Activated T-cell treated with anti-CD3 and anti-CD28 coated beads for 4 hours (primary cell): ENCODE results near the gene PIWIL1.

Experiments used
- DNase-seq: peaks from one replicate; pipeline ENCODE4 v3.0.0-alpha.2; 2020

Gene PIWIL1

DNA sequence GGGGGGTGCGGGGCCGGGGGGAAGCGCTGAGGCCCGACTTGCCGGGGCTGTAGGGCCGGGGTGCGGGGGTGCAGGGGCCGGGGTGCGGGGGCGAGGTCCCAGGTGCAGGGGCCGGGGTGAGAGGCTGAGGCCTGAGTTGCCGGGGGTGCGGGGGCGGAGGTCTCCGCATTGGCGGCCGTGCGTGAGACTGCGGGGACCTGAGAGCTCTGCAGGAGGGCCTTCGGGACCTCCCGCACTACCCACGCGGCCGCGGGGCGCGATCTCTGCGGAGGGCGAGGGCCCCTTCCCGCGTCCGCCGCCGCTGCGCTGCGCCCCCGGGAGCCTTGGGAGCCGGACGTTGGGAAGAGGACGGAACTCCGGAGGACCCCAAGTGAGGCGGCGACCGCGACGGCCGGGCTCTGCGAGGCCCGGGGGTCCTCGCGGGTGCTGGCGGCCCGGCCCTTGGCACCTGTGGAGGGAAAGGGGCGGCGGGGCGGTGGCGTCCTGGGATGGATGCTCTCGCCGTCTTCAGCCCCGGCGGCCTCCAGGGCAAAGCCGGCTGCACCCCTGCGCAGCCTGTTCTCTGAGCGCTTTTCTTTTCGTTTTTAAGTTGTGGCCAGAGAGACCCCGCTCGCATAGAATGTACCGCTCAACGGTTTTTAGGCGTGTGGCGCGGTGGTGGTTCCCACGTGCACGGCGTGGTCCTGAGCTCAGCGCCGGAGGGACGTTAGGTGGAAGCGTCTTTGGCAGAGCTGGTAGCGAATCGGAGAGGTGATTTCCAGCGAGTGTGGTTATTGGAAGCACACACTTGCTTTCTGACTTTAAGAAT, 1.3 kb downstream of the PIWIL1 start:
- DNase-seq: no peak

- DNase-seq: no peak
Measured at GRCh38 chr12:130339951-130340350, 2.3 kb downstream of the PIWIL1 start.

DNA sequence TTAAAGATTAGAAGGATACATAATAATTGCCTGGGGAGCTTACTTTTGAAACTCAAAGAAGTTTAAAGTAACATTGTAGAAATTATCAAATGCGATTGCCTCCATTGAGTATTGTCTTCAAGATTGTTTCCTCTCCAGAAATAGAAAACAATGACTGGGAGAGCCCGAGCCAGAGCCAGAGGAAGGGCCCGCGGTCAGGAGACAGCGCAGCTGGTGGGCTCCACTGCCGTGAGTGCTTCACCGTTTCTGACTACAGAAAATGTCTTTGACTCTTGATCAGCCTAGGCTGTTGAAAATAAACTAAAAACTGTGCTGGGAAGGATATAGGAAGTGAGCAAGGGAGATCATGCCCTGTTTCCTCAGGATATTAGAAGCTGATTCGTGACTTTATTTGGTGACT, 4.8 kb downstream of the PIWIL1 start:
- DNase-seq: no peak

- no peak for DNase-seq
Measured at GRCh38 chr12:130342842-130343241, 5.2 kb downstream of the PIWIL1 start.

DNA sequence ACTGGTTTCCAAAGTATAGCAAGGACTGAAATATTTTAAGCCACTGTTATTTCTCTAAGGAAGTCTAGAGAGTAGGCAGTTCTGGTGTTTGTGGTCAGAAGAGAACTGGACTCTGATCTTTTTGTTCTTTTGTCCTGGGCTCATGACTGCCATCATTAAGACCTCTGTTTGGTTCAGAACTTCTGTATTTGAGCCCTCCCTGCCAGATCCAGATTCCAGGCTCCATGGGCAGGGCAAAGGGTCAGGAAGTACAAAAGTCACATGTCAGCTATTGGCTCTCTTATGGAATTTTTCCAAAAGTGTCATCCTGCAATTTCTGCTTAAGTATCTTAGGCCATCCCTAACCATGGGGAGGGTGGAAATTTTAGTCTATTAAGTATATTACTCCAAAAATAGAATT, 6.8 kb downstream of the PIWIL1 start:
- no peak for DNase-seq

GRCh38 chr12:130345292-130345691, 7.6 kb downstream of the PIWIL1 start:
- no peak for DNase-seq

GRCh38 chr12:130347588-130347987, 9.9 kb downstream of the PIWIL1 start:
- no peak for DNase-seq

DNA sequence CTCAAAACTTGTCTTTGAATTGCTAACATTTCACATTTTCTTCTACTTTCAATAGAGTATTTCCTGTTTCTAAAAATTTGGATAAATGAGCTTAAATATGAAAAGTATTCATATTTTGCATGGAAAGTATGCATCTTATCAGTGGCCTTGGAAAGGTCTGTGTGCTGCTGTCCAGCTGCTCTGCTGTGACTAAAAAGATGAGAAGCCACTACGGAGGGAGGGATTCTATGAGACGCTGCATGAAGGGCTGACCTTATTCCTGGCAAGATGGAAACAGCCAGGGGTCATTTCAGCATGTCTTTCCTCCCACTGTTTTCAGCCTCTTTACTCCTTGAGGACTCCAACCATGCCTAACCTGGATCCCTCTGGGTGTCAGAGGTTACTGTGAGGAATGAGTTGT, 13.0 kb downstream of the PIWIL1 start:
- no peak for DNase-seq

GRCh38 chr12:130351326-130351725, 13.6 kb downstream of the PIWIL1 start:
- no peak for DNase-seq

DNA sequence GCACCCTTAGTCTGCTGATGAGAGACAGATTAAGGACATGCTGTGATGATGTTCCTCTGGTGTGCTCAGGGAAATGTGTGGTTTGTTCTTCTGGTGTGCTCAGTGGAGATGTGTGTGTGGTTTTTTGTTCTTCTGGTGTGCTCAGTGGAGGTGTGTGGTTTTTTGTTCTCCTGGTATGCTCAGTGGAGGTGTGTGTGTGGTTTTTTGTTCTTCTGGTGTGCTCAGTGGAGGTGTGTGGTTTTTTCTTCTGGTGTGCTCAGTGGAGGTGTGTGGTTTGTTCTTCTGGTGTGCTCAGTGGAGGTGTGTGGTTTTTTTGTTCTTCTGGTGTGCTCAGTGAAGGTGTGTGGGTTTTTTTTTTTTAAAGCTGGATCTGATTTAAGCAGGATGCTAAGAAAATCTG, 15.4 kb downstream of the PIWIL1 start:
- no peak for DNase-seq

DNA sequence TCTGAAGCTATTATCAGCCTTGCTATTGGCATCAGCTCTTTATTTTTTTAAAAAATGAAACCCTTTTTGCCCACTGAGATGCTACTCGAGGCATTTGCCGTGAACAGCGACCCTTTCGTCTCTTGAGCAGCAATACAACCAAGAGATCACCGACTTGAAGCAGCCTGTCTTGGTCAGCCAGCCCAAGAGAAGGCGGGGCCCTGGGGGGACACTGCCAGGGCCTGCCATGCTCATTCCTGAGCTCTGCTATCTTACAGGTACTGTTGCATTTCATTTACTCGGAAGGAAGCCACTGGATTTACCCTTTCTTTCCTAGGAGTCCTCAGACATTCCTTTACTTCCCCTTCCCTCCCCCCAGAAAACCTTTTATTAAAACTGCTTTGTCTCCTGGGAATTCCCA, 16.7 kb downstream of the PIWIL1 start:
- no peak for DNase-seq

DNA sequence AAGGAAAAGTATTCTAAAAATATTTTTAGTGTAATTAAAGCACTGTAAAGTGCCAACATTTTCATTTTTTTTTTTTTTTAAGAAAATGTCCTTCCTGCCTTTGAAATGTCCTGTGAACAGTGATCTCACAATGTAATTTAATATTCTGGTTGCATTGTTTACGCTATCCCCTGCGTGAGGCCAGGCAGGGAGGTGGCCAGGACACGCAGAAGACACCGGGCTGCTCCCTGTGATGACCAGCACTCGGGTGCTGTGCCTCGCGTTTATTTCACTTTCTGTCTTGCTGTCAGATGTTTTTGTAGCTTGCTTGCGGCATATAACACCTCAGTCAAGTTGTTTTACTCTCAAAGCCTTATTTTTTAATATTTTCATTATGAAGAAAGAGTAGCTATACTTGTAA, 18.5 kb downstream of the PIWIL1 start:
- DNase-seq: no peak

GRCh38 chr12:130357241-130357640, 19.6 kb downstream of the PIWIL1 start:
- DNase-seq: no peak

DNA sequence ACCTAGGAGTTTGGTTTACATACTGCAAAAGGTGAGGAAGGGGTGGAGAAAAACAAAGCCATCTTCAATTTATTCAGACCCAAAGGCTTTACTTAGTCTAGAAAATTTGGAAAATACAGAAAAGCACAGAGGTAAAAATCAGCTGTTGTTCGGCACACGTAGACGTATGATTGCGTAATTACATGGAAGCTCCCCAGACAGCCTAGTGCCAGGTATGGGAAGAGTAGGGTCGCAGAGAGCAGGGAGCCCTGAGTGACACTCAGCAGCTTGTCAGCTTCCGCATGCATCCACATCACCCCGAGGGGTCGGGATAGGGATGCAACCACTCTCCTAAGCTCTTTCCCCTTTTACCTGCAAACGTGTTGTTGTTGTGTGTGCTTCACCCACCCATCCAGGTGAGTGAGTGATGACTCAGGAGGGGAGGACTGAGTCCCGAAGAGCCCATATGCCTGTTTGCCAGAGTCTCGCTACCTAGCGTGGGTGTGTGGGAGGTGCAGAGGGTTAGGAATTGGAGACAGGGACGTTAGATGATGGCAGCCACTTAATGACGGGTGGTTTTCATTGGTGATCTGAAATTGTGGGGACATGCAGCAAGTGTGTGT, 20.1 kb downstream of the PIWIL1 start:
- no peak for DNase-seq

GRCh38 chr12:130362060-130362459, 24.4 kb downstream of the PIWIL1 start:
- no peak for DNase-seq

GRCh38 chr12:130364578-130364977, 26.9 kb downstream of the PIWIL1 start:
- no peak for DNase-seq

DNA sequence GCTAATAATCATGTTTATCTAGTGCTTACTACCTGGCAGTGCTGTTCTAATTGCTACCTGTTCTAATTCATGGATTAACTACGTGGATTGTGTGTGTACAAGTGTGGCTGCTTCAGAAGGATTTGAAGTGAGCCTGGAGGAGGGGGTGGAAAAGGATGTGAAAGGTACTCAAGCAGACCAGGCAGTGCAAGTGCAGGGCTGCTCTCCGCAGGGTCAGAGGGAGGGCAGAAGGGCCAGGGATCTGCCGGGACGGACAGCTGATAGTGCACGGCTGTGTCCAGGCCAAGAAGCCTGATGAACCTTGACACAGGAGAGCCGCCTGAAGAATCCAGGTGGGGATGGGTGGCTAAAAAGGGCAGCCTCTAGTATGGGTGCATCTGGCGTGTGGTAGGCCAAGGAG, 28.5 kb downstream of the PIWIL1 start:
- DNase-seq: no peak

DNA sequence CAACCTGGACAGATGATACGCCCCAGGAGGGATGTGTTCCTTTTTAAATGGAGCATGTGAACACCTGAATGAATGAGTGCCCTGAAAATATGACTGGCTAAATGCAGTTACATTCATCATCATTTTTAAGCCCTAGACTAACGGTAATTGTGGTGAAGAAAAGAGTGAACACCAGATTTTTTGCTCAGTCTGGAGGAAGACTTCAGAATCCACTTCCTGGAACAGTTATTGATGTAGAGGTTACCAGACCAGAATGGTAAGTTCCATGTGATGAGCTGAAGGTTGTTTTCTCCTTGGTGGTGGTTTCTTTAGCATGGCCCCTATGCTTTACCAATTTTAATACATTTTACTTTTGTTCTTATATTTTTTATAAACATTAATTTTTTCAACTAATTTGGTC, 29.3 kb downstream of the PIWIL1 start:
- no peak for DNase-seq

DNA sequence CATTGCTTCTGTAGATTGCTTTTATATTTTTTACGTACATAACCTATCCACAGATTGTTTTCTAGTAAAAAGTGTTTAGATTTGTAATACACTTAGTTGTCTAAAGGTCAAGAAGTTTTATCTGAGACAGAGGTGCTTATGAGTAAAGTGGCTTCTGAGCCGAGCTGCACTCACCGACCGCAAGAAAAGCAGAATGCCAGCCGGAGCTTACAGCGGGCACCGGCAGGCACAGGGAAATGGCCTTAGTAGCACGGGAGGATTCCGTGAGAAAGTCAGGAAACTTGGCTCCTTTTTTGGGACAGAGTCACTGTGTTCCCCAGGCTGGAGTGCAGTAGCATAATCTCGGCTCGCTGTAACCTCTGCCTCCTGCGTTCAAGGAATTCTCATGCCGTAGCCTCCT, 29.8 kb downstream of the PIWIL1 start:
- no peak for DNase-seq

GRCh38 chr12:130369816-130370215, 32.1 kb downstream of the PIWIL1 start:
- DNase-seq: no peak

- no peak for DNase-seq
Measured at GRCh38 chr12:130371296-130371695, 33.6 kb downstream of the PIWIL1 start.

- no peak for DNase-seq
Measured at GRCh38 chr12:130372936-130373335, 35.2 kb downstream of the PIWIL1 start.

DNA sequence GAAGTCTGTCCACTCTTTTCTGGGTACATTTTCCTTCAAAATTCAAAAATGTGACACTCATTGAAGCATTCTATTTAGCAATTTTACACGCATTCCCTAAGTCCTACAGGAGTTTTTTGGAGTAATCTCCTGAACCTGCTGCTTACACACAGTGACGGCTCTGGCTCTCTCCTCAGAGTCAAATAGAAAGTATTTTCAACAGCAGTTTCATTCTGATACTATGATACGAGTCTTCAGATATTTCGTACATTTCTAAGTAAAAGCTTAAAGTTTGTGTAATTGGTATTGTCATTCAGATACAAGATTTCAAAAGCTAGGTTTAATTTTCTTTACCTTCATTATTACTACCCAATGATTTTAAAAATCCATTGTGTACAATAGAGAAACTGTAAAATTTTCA, 36.4 kb downstream of the PIWIL1 start:
- DNase-seq: no peak

DNA sequence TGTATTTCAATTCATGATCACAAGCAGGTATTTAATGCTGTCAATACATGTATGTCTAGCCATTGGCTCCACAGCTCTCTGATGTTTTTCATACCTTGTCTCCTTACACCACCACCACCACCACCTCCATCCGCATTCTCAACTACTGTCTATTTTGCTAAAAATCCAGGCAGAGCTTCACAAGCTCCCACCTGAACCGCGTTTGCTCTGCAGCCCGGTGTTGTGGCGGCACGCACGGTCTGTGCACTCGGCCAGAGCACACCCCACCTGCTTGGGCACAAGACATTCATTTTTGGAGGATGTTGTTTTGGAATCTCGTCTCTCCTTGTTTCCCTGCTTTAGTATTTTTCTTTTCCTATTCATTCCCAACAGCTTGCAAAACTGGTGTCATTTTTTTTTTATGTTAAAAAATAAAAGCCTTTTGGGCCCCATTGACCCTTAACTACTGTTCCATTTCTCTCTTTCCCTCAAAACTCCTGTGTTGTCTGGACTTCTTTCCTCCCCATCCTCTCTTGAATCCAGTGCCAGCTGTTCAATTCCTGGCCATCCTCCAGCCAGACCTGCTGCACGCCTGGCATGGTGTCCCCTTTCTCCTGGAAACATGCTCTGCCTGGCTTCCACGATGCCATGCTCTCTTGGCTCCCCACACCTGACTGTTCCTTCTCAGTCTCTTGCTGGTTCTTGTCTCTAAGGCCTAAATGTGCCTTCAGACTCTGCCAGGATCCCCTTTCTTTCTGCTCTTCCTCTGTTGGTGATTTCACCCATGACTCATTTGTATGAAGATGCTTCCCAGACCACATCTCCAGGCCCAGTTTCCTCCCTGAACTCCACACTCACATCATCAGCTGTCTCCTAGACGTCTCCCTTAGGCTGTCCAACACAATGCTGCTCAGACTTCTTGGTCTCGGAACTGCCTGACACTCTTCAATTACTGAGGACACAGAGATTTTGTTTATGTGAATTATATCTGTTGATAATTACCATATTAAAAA, 37.9 kb downstream of the PIWIL1 start:
- no peak for DNase-seq
